ENCODE measurements around the gene ANAPC1. TPM values are rescaled to one million over a fixed set of nuclear protein-coding genes. Genes with fewer than 3 reads are reported as not detected.
"Not testable (repeated sequence)": the region's sequence is repeated elsewhere in the genome, so short reads cannot be mapped to it uniquely, and the experiment has no call there.

ANAPC1 gene
- polyA plus RNA-seq, 1 of the 3 experiments (the other 2 are of a cell fraction), result 16.0 TPM

DNA sequence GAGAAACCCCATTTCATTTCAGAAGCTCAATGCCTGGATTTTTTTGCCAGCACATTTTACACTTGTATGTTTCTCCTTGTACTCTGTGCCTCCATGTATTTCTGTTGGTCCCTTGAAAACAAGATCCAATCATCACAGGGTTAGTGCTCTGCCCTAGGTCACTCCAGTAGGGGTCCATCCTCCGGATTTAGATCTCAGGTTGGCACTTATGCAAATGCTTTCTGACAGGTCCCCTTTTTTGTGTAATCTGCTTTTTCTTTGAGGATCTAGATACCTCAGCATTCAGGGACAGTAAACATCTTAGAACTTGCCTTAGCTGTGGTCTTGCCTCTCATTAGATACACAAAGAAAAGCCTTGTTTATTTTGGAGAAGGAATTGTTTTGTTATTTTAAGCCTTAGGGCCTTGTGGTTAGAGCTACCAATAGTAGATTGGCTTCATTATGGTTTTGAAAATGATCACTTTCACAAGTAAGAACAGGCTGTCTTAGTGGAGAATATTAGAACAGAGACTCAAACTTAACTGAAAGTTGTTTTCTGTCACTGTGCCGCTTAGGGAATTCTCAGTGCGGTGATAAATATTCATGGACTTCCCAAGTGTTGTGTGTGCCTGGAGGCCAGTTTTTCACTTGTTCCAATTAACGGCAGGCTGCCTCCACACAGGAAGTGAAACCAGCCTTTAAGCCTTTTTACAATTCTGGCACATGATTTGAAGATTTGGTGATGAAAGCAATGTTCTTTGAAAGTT, 22.2 kb upstream of the ANAPC1 start:
- H3K36me3 ChIP-seq (replicated peaks in 1 of 2; ENCODE audit: control insufficient read depth in 1 of 2, insufficient read depth in 2 of 2, low read length in 1 of 2), result no peaks in the 10 kb centered on the region
- H3K9me2 ChIP-seq, result no peaks in the 10 kb centered on the region
- no peak for DNase-seq
- TF ChIP-seq RXRA (IDR thresholded peaks at IDR 0.05; ENCODE audit: borderline replicate concordance, low read depth) (no peak), FOXJ3 (CRISPR knock-in tag; IDR thresholded peaks at IDR 0.05) (no peak), CTCF (IDR thresholded peaks at IDR 0.05) (no peak), RAD21 (IDR thresholded peaks at IDR 0.05; ENCODE audit: low read length) (no peak), FOXM1 (IDR thresholded peaks at IDR 0.05; ENCODE audit: low read depth) (no peak), MEF2A (IDR thresholded peaks at IDR 0.05; ENCODE audit: borderline replicate concordance, low read depth) (no peak)
- H3K9ac ChIP-seq, result no peak overlapping the region
- ChIA-PET CTCF (interaction anchor here (0.6 to 1.0 kb wide), 4 partner anchors 9 to 575 kb away, joined by 3 read pairs; no protein-coding TSS in a partner anchor), POLR2A (no interaction called here)
- no peaks in the 10 kb centered on the region for H3K79me2 ChIP-seq (ENCODE audit: insufficient read depth)
- H3K9me3 ChIP-seq, result no peaks in the 10 kb centered on the region
- no peaks in the 10 kb centered on the region for H3F3A ChIP-seq (replicated peaks; ENCODE audit: insufficient read depth)
- no peaks in the 10 kb centered on the region for H3K27me3 ChIP-seq (ENCODE audit: insufficient read depth)
- H3K27ac ChIP-seq (ENCODE audit: low read depth in 2 of 2, low read length in 1 of 2), result no peak overlapping the region; a peak in 1 of 4 replicates
- H3K4me3 ChIP-seq (ENCODE audit: low read depth in 2 of 2, low read length in 1 of 2), result no peak overlapping the region
- H4K20me1 ChIP-seq (ENCODE audit: insufficient read depth), result no peaks in the 10 kb centered on the region
- no peak overlapping the region for H2AFZ ChIP-seq (ENCODE audit: low read depth)
- WGBS (ENCODE audit: low lambda C conversion rate), result 71% methylated on average over 4 of the region's 4 CpGs
- H3K4me2 ChIP-seq, result no peak overlapping the region
- H3K4me1 ChIP-seq (ENCODE audit: control insufficient read depth in 1 of 2, insufficient read depth in 2 of 2, low read depth in 1 of 2, low read length in 1 of 2), result peaks cover 10 to 22% of the 10 kb centered on the region in 2 experiments; a peak in 2 of 4 replicates

DNA sequence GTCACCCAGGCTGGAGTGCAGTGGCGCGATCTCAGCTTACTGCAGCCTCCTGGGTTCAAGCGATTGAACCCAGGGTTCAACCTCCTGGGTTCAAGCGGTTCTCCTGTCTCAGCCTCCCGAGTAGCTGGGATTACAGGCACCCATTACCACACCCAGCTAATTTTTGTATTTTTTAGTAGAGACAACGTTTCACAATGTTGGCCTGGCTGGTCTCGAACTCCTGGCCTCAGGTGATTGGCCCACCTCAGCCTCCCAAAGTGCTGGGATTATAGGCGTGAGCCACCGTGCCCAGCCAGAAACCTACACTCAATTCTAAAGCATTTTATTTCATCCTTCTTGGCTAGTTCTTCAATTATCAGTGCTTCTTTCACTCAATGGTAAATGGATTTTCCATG, 21.5 kb upstream of the ANAPC1 start:
- H3K36me3 ChIP-seq (replicated peaks in 1 of 2; ENCODE audit: control insufficient read depth in 1 of 2, insufficient read depth in 2 of 2, low read length in 1 of 2); POLR2A ChIA-PET; DNase-seq; H3K27ac ChIP-seq (ENCODE audit: low read depth in 2 of 2, low read length in 1 of 2); H3K9me3 ChIP-seq; H3K9me2 ChIP-seq; H3K4me3 ChIP-seq (ENCODE audit: low read depth in 2 of 2, low read length in 1 of 2); H3K79me2 ChIP-seq (ENCODE audit: insufficient read depth); H2AFZ ChIP-seq (ENCODE audit: low read depth); H3K4me2 ChIP-seq; H4K20me1 ChIP-seq (ENCODE audit: insufficient read depth); H3F3A ChIP-seq (replicated peaks; ENCODE audit: insufficient read depth); H3K9ac ChIP-seq; H3K27me3 ChIP-seq (ENCODE audit: insufficient read depth): not testable (repeated sequence)
- CTCF ChIA-PET, result interaction anchor here (0.6 to 0.9 kb wide), 2 partner anchors 142 to 576 kb away, joined by 3 read pairs; no protein-coding TSS in a partner anchor
- H3K4me1 ChIP-seq (ENCODE audit: control insufficient read depth in 1 of 2, insufficient read depth in 2 of 2, low read depth in 1 of 2, low read length in 1 of 2), result peaks cover 10 to 21% of the 10 kb centered on the region in 2 experiments; a peak in 2 of 4 replicates
- WGBS (ENCODE audit: low lambda C conversion rate), result 84% methylated on average over 9 of the region's 9 CpGs

DNA sequence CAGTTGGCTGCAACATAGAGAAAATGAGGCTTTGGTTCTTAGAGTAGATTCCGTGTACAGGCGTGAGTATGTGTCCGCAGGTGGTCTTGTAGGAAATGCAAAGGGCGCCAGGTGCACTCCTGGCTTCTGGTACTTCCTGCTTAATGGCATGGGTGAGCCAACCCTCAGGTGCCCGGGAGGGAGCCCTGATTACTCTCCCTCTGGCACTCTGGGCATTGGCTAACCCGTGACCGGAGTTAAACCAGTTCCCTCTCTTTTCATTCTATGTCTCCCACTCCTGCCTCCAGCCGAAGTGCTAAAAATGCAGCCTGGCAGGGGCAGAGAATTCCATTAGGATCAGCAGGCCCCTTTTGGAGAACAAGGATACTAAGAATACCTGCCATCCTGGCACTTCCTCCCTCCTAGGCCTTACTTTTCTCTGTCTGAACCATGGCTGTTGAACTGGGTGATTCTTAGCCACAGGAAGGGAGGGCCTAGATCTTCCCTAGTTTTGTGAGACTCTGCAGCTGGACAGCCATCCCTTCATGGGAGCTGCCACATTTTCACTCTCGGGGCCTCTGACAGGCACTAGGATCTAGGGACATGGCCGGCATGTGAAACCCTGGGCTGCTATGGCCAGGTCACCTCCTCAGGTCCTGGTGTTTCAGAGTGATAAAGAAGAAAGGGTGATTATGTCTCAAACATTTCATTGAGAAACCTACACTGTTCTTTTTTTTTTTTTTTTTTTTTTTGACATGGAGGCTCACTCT, 20.9 kb upstream of the ANAPC1 start:
- no peaks in the 10 kb centered on the region for H3K9me2 ChIP-seq
- H3K9ac ChIP-seq, result no peak overlapping the region
- H2AFZ ChIP-seq (ENCODE audit: low read depth), result no peak overlapping the region
- peaks cover 10 to 21% of the 10 kb centered on the region in 2 experiments; a peak in 2 of 4 replicates for H3K4me1 ChIP-seq (ENCODE audit: control insufficient read depth in 1 of 2, insufficient read depth in 2 of 2, low read depth in 1 of 2, low read length in 1 of 2)
- H3K9me3 ChIP-seq, result no peaks in the 10 kb centered on the region
- CTCF ChIA-PET, result no interaction called here
- no peak for DNase-seq
- H3K36me3 ChIP-seq (replicated peaks in 1 of 2; ENCODE audit: control insufficient read depth in 1 of 2, insufficient read depth in 2 of 2, low read length in 1 of 2), result no peaks in the 10 kb centered on the region
- 94% methylated on average over 10 of the region's 10 CpGs for WGBS (ENCODE audit: low lambda C conversion rate)
- no peaks in the 10 kb centered on the region for H3K27me3 ChIP-seq (ENCODE audit: insufficient read depth)
- H3F3A ChIP-seq (replicated peaks; ENCODE audit: insufficient read depth), result peaks cover 8% of the 10 kb centered on the region
- H3K4me3 ChIP-seq (ENCODE audit: low read depth in 2 of 2, low read length in 1 of 2), result no peak overlapping the region
- POLR2A ChIA-PET, result no interaction called here
- no peak overlapping the region for H3K4me2 ChIP-seq
- no peaks in the 10 kb centered on the region for H4K20me1 ChIP-seq (ENCODE audit: insufficient read depth)
- no peak overlapping the region for H3K27ac ChIP-seq (ENCODE audit: low read depth in 2 of 2, low read length in 1 of 2)
- H3K79me2 ChIP-seq (ENCODE audit: insufficient read depth), result no peaks in the 10 kb centered on the region
- TF ChIP-seq JUND (IDR thresholded peaks at IDR 0.05) (no peak), EP300 (IDR thresholded peaks at IDR 0.05; ENCODE audit: borderline replicate concordance in 1 of 2, low read depth in 1 of 2, low read length in 1 of 2) (no peak), CTCF (IDR thresholded peaks at IDR 0.05) (no peak), MXI1 (IDR thresholded peaks at IDR 0.05; ENCODE audit: low read depth, low read length) (no peak), TCF12 (IDR thresholded peaks at IDR 0.05) (no peak), MEF2A (IDR thresholded peaks at IDR 0.05; ENCODE audit: borderline replicate concordance, low read depth) (no peak), GATA2 (CRISPR knock-in tag; IDR thresholded peaks at IDR 0.05) (no peak), TAF1 (IDR thresholded peaks at IDR 0.05; ENCODE audit: borderline replicate concordance, low read depth, low read length) (no peak), YY1 (IDR thresholded peaks at IDR 0.05; ENCODE audit: low read depth) (no peak)
- TF ChIP-seq, protein P1, sequence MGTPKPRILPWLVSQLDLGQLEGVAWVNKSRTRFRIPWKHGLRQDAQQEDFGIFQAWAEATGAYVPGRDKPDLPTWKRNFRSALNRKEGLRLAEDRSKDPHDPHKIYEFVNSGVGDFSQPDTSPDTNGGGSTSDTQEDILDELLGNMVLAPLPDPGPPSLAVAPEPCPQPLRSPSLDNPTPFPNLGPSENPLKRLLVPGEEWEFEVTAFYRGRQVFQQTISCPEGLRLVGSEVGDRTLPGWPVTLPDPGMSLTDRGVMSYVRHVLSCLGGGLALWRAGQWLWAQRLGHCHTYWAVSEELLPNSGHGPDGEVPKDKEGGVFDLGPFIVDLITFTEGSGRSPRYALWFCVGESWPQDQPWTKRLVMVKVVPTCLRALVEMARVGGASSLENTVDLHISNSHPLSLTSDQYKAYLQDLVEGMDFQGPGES (IDR thresholded peaks at IDR 0.05; ENCODE audit: low read depth, low read length), result no peak

All from SK-N-SH (cell line).